Measurements from ENCODE around the gene BEST1. TPM values are rescaled to one million over a fixed set of nuclear protein-coding genes. Genes with fewer than 3 reads are reported as not detected.

Gene BEST1
- total and polyA plus RNA-seq, 2 donors (not counting 3 experiments of a cell fraction or from before 2014, with no cell fraction given) = 0.04 TPM; not detected in 1

GRCh38 chr11:61919705-61920631 lies 30.2 kb upstream of the BEST1 start:
- Histone ChIP-seq H3K4me1 (ENCODE audit: control insufficient read depth, extremely low read depth, insufficient read depth, low read length) (no peaks in the 10 kb centered on the region), H3K4me2 (ENCODE audit: insufficient read depth, low read length) (no peak overlapping the region), H3K4me3 (replicated peaks in 1 of 3; ENCODE audit: insufficient read depth in 1 of 3, low read depth in 1 of 3, low read length in 3 of 3) (no peak overlapping the region), H3K9me1 (replicated peaks; ENCODE audit: control insufficient read depth, extremely low read depth, insufficient read depth, low read length) (no peaks in the 10 kb centered on the region), H3K9me3 (replicated peaks; ENCODE audit: control insufficient read depth, insufficient read depth, low read length) (no peaks in the 10 kb centered on the region), H3K36me3 (ENCODE audit: control insufficient read depth in 2 of 2, extremely low read depth in 1 of 2, insufficient read depth in 2 of 2, low read length in 2 of 2) (no peaks in the 10 kb centered on the region), H2AFZ (ENCODE audit: low read depth, low read length) (no peak overlapping the region), H3K9ac (replicated peaks; ENCODE audit: extremely low read depth, insufficient read depth, low read length) (no peak overlapping the region), H3K27me3 (ENCODE audit: control insufficient read depth in 2 of 2, insufficient read depth in 2 of 2, low read length in 2 of 2) (peaks cover 14 to 29% of the 10 kb centered on the region in 2 experiments), H3K27ac (ENCODE audit: insufficient read depth, low read depth, low read length) (no peak overlapping the region), H4K20me1 (replicated peaks; ENCODE audit: control insufficient read depth, extremely low read depth, insufficient read depth, low read length) (no peaks in the 10 kb centered on the region), H3K79me2 (ENCODE audit: control insufficient read depth, insufficient read depth, low read length) (no peaks in the 10 kb centered on the region)
- no TSS peak for BruUV-seq (replicated peaks)
- TF ChIP-seq, protein P1, sequence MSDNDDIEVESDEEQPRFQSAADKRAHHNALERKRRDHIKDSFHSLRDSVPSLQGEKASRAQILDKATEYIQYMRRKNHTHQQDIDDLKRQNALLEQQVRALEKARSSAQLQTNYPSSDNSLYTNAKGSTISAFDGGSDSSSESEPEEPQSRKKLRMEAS (IDR thresholded peaks at IDR 0.05; ENCODE audit: insufficient read depth, insufficient read length) = no peak
- TF ChIP-seq, protein P2, sequence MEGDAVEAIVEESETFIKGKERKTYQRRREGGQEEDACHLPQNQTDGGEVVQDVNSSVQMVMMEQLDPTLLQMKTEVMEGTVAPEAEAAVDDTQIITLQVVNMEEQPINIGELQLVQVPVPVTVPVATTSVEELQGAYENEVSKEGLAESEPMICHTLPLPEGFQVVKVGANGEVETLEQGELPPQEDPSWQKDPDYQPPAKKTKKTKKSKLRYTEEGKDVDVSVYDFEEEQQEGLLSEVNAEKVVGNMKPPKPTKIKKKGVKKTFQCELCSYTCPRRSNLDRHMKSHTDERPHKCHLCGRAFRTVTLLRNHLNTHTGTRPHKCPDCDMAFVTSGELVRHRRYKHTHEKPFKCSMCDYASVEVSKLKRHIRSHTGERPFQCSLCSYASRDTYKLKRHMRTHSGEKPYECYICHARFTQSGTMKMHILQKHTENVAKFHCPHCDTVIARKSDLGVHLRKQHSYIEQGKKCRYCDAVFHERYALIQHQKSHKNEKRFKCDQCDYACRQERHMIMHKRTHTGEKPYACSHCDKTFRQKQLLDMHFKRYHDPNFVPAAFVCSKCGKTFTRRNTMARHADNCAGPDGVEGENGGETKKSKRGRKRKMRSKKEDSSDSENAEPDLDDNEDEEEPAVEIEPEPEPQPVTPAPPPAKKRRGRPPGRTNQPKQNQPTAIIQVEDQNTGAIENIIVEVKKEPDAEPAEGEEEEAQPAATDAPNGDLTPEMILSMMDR (IDR thresholded peaks at IDR 0.05; ENCODE audit: extremely low read depth in 1 of 2, insufficient read depth in 1 of 2, low read depth in 1 of 2, low read length in 2 of 2) = no peak
- TF ChIP-seq GATA2 (IDR thresholded peaks at IDR 0.05; ENCODE audit: insufficient read depth, insufficient read length, low read depth, low read length) (no peak), POLR2AphosphoS5 (IDR thresholded peaks at IDR 0.05; ENCODE audit: insufficient read depth, low read depth, low read length) (no peak)
- ChIA-PET CTCF (interaction anchor here (1.0 to 1.7 kb wide), 3 partner anchors 9 to 28 kb away, joined by 3 to 4 read pairs (median 3); no protein-coding TSS in a partner anchor), POLR2A (no interaction called here)
- no peak for DNase-seq (ENCODE audit: low read depth, low spot score)
- dilution Hi-C loops (cut with MboI; ENCODE audit: extremely low pct_ligation_motif_present, low sequenced_read_pairs) = loop anchor here (10.0 kb wide), 1 partner anchor 185 kb away; no protein-coding TSS in a partner anchor
- FAIRE-seq = no peak
- intact Hi-C loops (cut with micrococcal nuclease) = no loop called here
